Stomach (tissue), 9 donors: Measurements from ENCODE around the gene KRTAP21-1. TPM values are rescaled to one million over a fixed set of nuclear protein-coding genes. Genes with fewer than 3 reads are reported as not detected.

Experiments
- DNase-seq, 2 donors: peaks; one replicate each; pipeline versions ENCODE4 v3.0.0 to v3.0.0-alpha.2; 2013 to 2019
- H3K27ac ChIP-seq, 5 donors: fragments of 200-600 bp in 4 of 5; sonication (generic) in 4 of 5; one replicate each; pipeline ENCODE4 v1.5.1; 2013 to 2019; ENCODE audit warnings: mild to moderate bottlenecking in 1 of 5, moderate library complexity in 1 of 5
- H3K27me3 ChIP-seq, 3 donors: fragments of 200-600 bp; sonication (generic); one replicate each; pipeline ENCODE4 v1.5.1; 2017 to 2019; ENCODE audit warnings: mixed run types in 1 of 3
- H3K36me3 ChIP-seq, 4 donors: fragments of 200-600 bp; sonication (generic); 1 replicate in 3 of 4; 2 replicates in 1 of 4; pipeline ENCODE4 v1.5.1; 2016 to 2019
- H3K4me1 ChIP-seq, 4 donors: fragments of 200-600 bp; sonication (generic); one replicate each; pipeline ENCODE4 v1.5.1; 2016 to 2019
- H3K4me3 ChIP-seq, 4 donors: fragments of 200-600 bp; sonication (generic) in 3 of 4; one replicate each; pipeline ENCODE4 v1.5.1; 2016 to 2019; ENCODE audit warnings: mild to moderate bottlenecking in 1 of 4
- H3K9me3 ChIP-seq, 4 donors: fragments of 200-600 bp; sonication (generic); one replicate each; pipeline ENCODE4 v1.5.1; 2016 to 2019
- CTCF ChIP-seq, 7 experiments: fragments of 450-650 bp in 4 of 7; fragments of 200-600 bp in 3 of 7; sonication (generic) in 3 of 7; IDR thresholded peaks; one replicate each; pipeline ENCODE4 v1.5.1; 2016 to 2019; ENCODE audit warnings: antibody characterized with exemption in 7 of 7, control low read depth in 2 of 7, mild to moderate bottlenecking in 1 of 7
- EP300 ChIP-seq: sonication (generic); formaldehyde crosslinking; IDR thresholded peaks from one replicate; pipeline ENCODE4 v1.6.1; 2017; ENCODE audit warnings: antibody characterized with exemption
- POLR2A ChIP-seq, 4 donors: fragments of 450-650 bp; IDR thresholded peaks; one replicate each; pipeline ENCODE4 v1.6.1; 2016; ENCODE audit warnings: antibody characterized with exemption in 4 of 4, control low read depth in 2 of 4, mild to moderate bottlenecking in 1 of 4, moderate library complexity in 1 of 4
- POLR2AphosphoS5 ChIP-seq, 3 donors: sonication (generic); formaldehyde crosslinking; IDR thresholded peaks; one replicate each; pipeline ENCODE4 v1.6.1; 2016; ENCODE audit warnings: antibody characterized with exemption in 3 of 3
- WGBS, 5 donors: extraction: QIAGEN DNeasy Blood & Tissue Kit in 3 of 5; methylation state at CpG; one replicate each; pipeline versions ENCODE4 v1.1.5 to v1.1.7; 2013 to 2018; 5-methylcytosine and 5-hydroxymethylcytosine counted together
- intact Hi-C: fragments of 100-400 bp; cut with DNase I; formaldehyde crosslinking; loops from one replicate; pipeline ENCODE4 v1.15.1; 2023; ENCODE audit warnings: low total_unique reads
- polyA plus RNA-seq, 3 donors: library from polyadenylated mRNA; stranded (reverse); fragments of 200-250 nt; gene quantifications; one replicate each; pipeline ENCODE4 v1.2.3, GENCODE V29; 2013
- total RNA-seq, 5 donors: library from RNA; depleted of rRNA; stranded (reverse); fragments of >200 nt; gene quantifications; one replicate each; pipeline versions ENCODE4 v1.1.0 to v1.2.3, GENCODE V29; 2014 to 2016
- donor health status: healthy with polysubstance abuse.
- donor health status: Bipolar disorder and iron deficiency.
- donor health status: healthy.

KRTAP21-1 gene
- total and polyA plus RNA-seq, 8 donors: not detected

DNA sequence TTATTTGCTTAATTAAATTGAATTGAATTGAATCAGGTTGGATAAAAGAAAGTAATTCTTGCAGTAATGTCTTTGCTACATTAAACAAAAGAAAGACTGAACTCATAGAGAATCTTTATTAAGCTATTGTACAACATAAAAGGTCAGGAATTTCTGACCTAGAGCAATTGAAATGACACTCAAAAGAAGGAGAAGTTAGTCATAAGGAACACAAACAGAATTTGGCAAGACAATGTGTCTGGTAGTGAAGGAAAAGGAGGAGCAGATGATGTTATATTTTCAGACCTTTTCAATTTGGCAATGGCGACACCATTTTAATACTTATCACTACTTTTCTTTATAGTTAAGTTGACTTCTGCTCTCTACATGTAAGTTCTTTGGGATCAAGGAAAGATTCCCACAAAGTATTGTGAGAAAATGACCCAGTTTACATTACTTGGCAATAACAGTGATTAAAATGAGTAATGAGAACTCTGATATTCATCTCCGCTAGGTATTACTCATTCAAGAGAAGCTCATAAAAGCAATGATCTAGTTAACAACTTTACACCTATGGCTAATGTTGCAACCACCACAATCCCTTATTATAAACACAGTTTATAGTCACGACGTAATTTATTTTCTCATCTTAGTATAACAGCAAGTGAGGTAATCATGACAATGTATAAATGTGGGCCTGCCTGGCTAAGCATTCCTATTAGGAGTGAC lies 14.7 kb upstream of the KRTAP21-1 start:
- no peaks in the 10 kb centered on the region for H3K27me3 ChIP-seq
- 81 to 90% (median 89%) methylated on average over 4 of the region's 4 CpGs for WGBS, 5 donors
- H3K9me3 ChIP-seq: peaks cover 0 to 8% (median 1%) of the 10 kb centered on the region in 4 donors
- H3K36me3 ChIP-seq: no peaks in the 10 kb centered on the region
- TF ChIP-seq POLR2AphosphoS5 (IDR thresholded peaks at IDR 0.05) (no peak), CTCF (IDR thresholded peaks at IDR 0.05) (no peak), EP300 (no peak), POLR2A (IDR thresholded peaks at IDR 0.05) (no peak)
- no peak for DNase-seq
- H3K4me3 ChIP-seq: no peak overlapping the region
- no peaks in the 10 kb centered on the region for H3K4me1 ChIP-seq
- intact Hi-C loops: no loop called here
- H3K27ac ChIP-seq: no peak overlapping the region

- TF ChIP-seq POLR2AphosphoS5 (IDR thresholded peaks at IDR 0.05) (no peak), EP300 (no peak), POLR2A (IDR thresholded peaks at IDR 0.05) (no peak), CTCF (IDR thresholded peaks at IDR 0.05) (no peak)
- H3K4me1 ChIP-seq: no peaks in the 10 kb centered on the region
- no peaks in the 10 kb centered on the region for H3K36me3 ChIP-seq
- no peak overlapping the region for H3K4me3 ChIP-seq
- intact Hi-C loops: no loop called here
- DNase-seq: no peak
- WGBS, 5 donors: 70 to 83% (median 80%) methylated on average over 2 of the region's 2 CpGs
- H3K9me3 ChIP-seq: peaks cover 0 to 5% (median 0%) of the 10 kb centered on the region in 4 donors
- H3K27me3 ChIP-seq: no peaks in the 10 kb centered on the region
- no peak overlapping the region for H3K27ac ChIP-seq
Observed at GRCh38 chr21:30760776-30761175, 5.5 kb upstream of the KRTAP21-1 start.

GRCh38 chr21:30758306-30758705 lies 3.1 kb upstream of the KRTAP21-1 start:
- intact Hi-C loops: no loop called here
- Histone ChIP-seq H3K4me3 (no peak overlapping the region), H3K27me3 (no peaks in the 10 kb centered on the region), H3K36me3 (no peaks in the 10 kb centered on the region), H3K27ac (no peak overlapping the region), H3K9me3 (peaks cover 0 to 17% (median 0%) of the 10 kb centered on the region in 4 donors), H3K4me1 (no peaks in the 10 kb centered on the region)
- 60 to 73% (median 69%) methylated on average over 2 of the region's 2 CpGs for WGBS, 5 donors
- peak in 1 of 2 donors; percentile 47 for DNase-seq
- TF ChIP-seq EP300 (no peak), POLR2AphosphoS5 (IDR thresholded peaks at IDR 0.05) (no peak), CTCF (IDR thresholded peaks at IDR 0.05) (no peak), POLR2A (IDR thresholded peaks at IDR 0.05) (no peak)

DNA sequence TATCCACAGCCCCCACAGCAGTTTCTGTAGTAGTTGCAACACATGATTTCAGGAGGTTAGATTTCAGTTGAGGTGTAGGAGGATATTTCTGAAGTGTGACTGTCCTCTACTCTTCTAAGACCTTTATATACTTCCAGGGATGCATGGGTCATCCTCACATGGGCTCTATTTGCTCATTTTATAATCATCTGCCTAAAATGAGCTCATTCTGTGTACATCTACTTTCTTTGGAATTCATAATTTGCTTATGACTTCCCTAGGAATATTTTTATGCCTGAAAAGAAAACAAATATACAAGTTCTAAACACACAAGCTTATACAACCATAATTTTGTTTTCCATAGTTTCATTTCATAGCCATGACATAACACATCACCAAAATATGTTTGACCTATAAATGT lies 8.1 kb downstream of the KRTAP21-1 start, which contains the start of gene KRTAP21-2:
TSS of gene KRTAP21-2 (minus strand) at position 101 of the 400 bp plus-strand sequence. CDS start at position 44, 57 bp downstream.
- no peak for TF ChIP-seq POLR2A (IDR thresholded peaks at IDR 0.05)
- no peak for TF ChIP-seq CTCF (IDR thresholded peaks at IDR 0.05)
- TF ChIP-seq EP300: no peak
- no peak for TF ChIP-seq POLR2AphosphoS5 (IDR thresholded peaks at IDR 0.05)
- no peaks in the 10 kb centered on the region for H3K4me1 ChIP-seq
- H3K36me3 ChIP-seq: no peaks in the 10 kb centered on the region
- no peak within 1 kb of the TSS for H3K4me3 ChIP-seq
- H3K27me3 ChIP-seq: no peaks in the 10 kb centered on the region
- intact Hi-C loops: no loop called here
- H3K27ac ChIP-seq: no peak within 1 kb of the TSS
- H3K9me3 ChIP-seq: no peaks in the 10 kb centered on the region
- DNase-seq: no peak
